HG03354 (cell line): ENCODE results near the gene DIP2B.
"Not testable (repeated sequence)": the region's sequence is repeated elsewhere in the genome, so short reads cannot be mapped to it uniquely, and the experiment has no call there.

Source experiments
- ATAC-seq: cut with Tn5 transposase; IDR thresholded peaks from one replicate; pipeline ENCODE4 v1.9.1; 2021; ENCODE audit warnings: mild to moderate bottlenecking; ENCODE audit not compliant: unreplicated experiment, poor library complexity, severe bottlenecking

Gene DIP2B

GRCh38 chr12:50545786-50546185 lies 41.0 kb downstream of the DIP2B start:
- no peak for ATAC-seq

GRCh38 chr12:50546441-50547318 lies 41.9 kb downstream of the DIP2B start:
- ATAC-seq, result no peak

GRCh38 chr12:50547742-50548141 lies 43.0 kb downstream of the DIP2B start:
- ATAC-seq, result no peak

GRCh38 chr12:50549885-50550284 lies 45.1 kb downstream of the DIP2B start:
- ATAC-seq, result no peak

- no peak for ATAC-seq
These were observed 45.9 kb downstream of the DIP2B start for GRCh38 chr12:50550530-50551223.

GRCh38 chr12:50551866-50552265 lies 47.1 kb downstream of the DIP2B start:
- ATAC-seq, result no peak

GRCh38 chr12:50554651-50555050 lies 49.9 kb downstream of the DIP2B start:
- no peak for ATAC-seq

GRCh38 chr12:50555471-50555885 lies 50.7 kb downstream of the DIP2B start:
- no peak for ATAC-seq

- ATAC-seq, result no peak
These were observed 51.5 kb downstream of the DIP2B start for GRCh38 chr12:50556273-50556672.

GRCh38 chr12:50556796-50557195 lies 52.0 kb downstream of the DIP2B start:
- ATAC-seq, result not testable (repeated sequence)

GRCh38 chr12:50557421-50557820 lies 52.6 kb downstream of the DIP2B start:
- no peak for ATAC-seq

GRCh38 chr12:50558970-50559369 lies 54.2 kb downstream of the DIP2B start:
- no peak for ATAC-seq

GRCh38 chr12:50562520-50563433 lies 58.0 kb downstream of the DIP2B start:
- ATAC-seq, result no peak

GRCh38 chr12:50563434-50563787 lies 58.6 kb downstream of the DIP2B start:
- no peak for ATAC-seq

- no peak for ATAC-seq
These were observed 59.6 kb downstream of the DIP2B start for GRCh38 chr12:50564237-50564947.

GRCh38 chr12:50564948-50565297 lies 60.1 kb downstream of the DIP2B start:
- no peak for ATAC-seq

- no peak for ATAC-seq
These were observed 61.3 kb downstream of the DIP2B start for GRCh38 chr12:50566066-50566465.

GRCh38 chr12:50567926-50568325 lies 63.1 kb downstream of the DIP2B start:
- ATAC-seq, result no peak

- ATAC-seq, result no peak
These were observed 63.7 kb downstream of the DIP2B start for GRCh38 chr12:50568338-50569091.
